Cardiac fibroblast (primary cell): ENCODE data around the gene MAB21L3.

Experiments used
- DNase-seq, 2 donors: peaks; one replicate each; pipeline versions ENCODE4 v3.0.0 to v3.0.0-alpha.2; 2010; ENCODE audit warnings: low read depth in 2 of 2
- H3K4me3 ChIP-seq, 2 donors: replicated peaks in 1 of 2; 1 replicate in 1 of 2; 2 replicates in 1 of 2; pipeline ENCODE4 v1.5.1; 2011; ENCODE audit warnings: low read depth in 2 of 2, low read length in 2 of 2, mild to moderate bottlenecking in 2 of 2, moderate library complexity in 1 of 2
- CTCF ChIP-seq: IDR thresholded peaks from one replicate; pipeline ENCODE4 v1.5.1; 2011; ENCODE audit warnings: low read depth, mild to moderate bottlenecking, low read length, inconsistent platforms

Gene MAB21L3

GRCh38 chr1:116104667-116105066 lies 6.5 kb upstream of the MAB21L3 start:
- no peak for TF ChIP-seq CTCF

GRCh38 chr1:116105996-116106395 lies 5.2 kb upstream of the MAB21L3 start:
- H3K4me3 ChIP-seq: no peak overlapping the region
- TF ChIP-seq CTCF: no peak
- no peak for DNase-seq

More at GRCh38 chr1:116104667-116105066, 6.5 kb upstream of the MAB21L3 start:
- no peak overlapping the region for H3K4me3 ChIP-seq
- DNase-seq: no peak

- no peak for TF ChIP-seq CTCF
- DNase-seq: no peak
- no peak overlapping the region for H3K4me3 ChIP-seq
Measured at GRCh38 chr1:116106646-116107045, 4.6 kb upstream of the MAB21L3 start.

GRCh38 chr1:116107371-116107770 lies 3.8 kb upstream of the MAB21L3 start:
- no peak for DNase-seq
- no peak overlapping the region for H3K4me3 ChIP-seq
- TF ChIP-seq CTCF: no peak

GRCh38 chr1:116111524-116112021 lies 374 bp downstream of the MAB21L3 start:
- no peak for TF ChIP-seq CTCF
- no peak for DNase-seq
- H3K4me3 ChIP-seq: no peak overlapping the region

- DNase-seq: no peak
- no peak overlapping the region for H3K4me3 ChIP-seq
- no peak for TF ChIP-seq CTCF
Measured at GRCh38 chr1:116112388-116113140, 1.4 kb downstream of the MAB21L3 start.
